Glutamatergic neuron (in vitro differentiated cells): ENCODE results near the gene PLEKHN1. TPM values are rescaled to one million over a fixed set of nuclear protein-coding genes. Genes with fewer than 3 reads are reported as not detected.
A peak's percentile ranks its signal among the peaks of the same experiment; 100 is the strongest.

Experiments
- DNase-seq: peaks from one replicate; pipeline ENCODE4 v3.0.0; 2022
- H3K27ac Mint-ChIP-seq: one replicate; pipeline ENCODE4 v1.8.0; 2020; ENCODE audit warnings: mild to moderate bottlenecking, mixed read lengths, inconsistent platforms; ENCODE audit not compliant: unreplicated experiment
- H3K27me3 Mint-ChIP-seq: one replicate; pipeline ENCODE4 v1.8.0; 2020; ENCODE audit warnings: mild to moderate bottlenecking, moderate library complexity, mixed read lengths, inconsistent platforms; ENCODE audit not compliant: unreplicated experiment
- H3K36me3 Mint-ChIP-seq: one replicate; pipeline ENCODE4 v1.8.0; 2020; ENCODE audit warnings: mild to moderate bottlenecking, mixed read lengths, inconsistent platforms; ENCODE audit not compliant: unreplicated experiment
- H3K4me1 Mint-ChIP-seq: one replicate; pipeline ENCODE4 v1.8.0; 2020; ENCODE audit warnings: mild to moderate bottlenecking, low read depth, mixed read lengths, inconsistent platforms; ENCODE audit not compliant: unreplicated experiment
- H3K4me3 Mint-ChIP-seq: one replicate; pipeline ENCODE4 v1.8.0; 2020; ENCODE audit warnings: mild to moderate bottlenecking, mixed read lengths, inconsistent platforms; ENCODE audit not compliant: unreplicated experiment
- H3K9me3 Mint-ChIP-seq: one replicate; pipeline ENCODE4 v1.8.0; 2020; ENCODE audit warnings: mild to moderate bottlenecking, moderate library complexity, mixed read lengths, inconsistent platforms; ENCODE audit not compliant: unreplicated experiment
- CTCF ChIP-seq: fragments of 200-600 bp; sonication (generic); IDR thresholded peaks from one replicate; pipeline ENCODE4 v1.5.0; 2021; ENCODE audit not compliant: partially characterized antibody, unreplicated experiment
- total RNA-seq: library from RNA; stranded (reverse); fragmentation: NEBNext Ultra II Directional; extraction: Animal tissue kit (Norgen Biotek cat#: 25700); gene quantifications from one replicate; pipeline ENCODE4 v1.2.1, GENCODE V29; 2021; ENCODE audit not compliant: unreplicated experiment

The PLEKHN1 gene
- total RNA-seq, 1 donor from 2014 or later: 0.29 TPM

GRCh38 chr1:1020000-1020404 is 53.7 kb downstream of the PLEKHN1 start, which contains the start of gene AGRN:
Gene AGRN (plus strand): TSS chr1:1020120. CDS start chr1:1020173, 53 bp downstream.
- no peak within 1 kb of the TSS for H3K27ac Mint-ChIP-seq
- H3K9me3 Mint-ChIP-seq: peaks cover 14% of the 10 kb centered on the region
- no peaks in the 10 kb centered on the region for H3K36me3 Mint-ChIP-seq
- peak; percentile 54 for DNase-seq
- peaks cover 14% of the 10 kb centered on the region for H3K4me1 Mint-ChIP-seq
- H3K4me3 Mint-ChIP-seq: peak within 1 kb of the TSS; percentile 85
- TF ChIP-seq CTCF: no peak
- peaks cover 7% of the 10 kb centered on the region for H3K27me3 Mint-ChIP-seq

- peak; percentile 57 for DNase-seq
These were observed 54.2 kb downstream of the PLEKHN1 start for GRCh38 chr1:1020415-1021009.

GRCh38 chr1:1021010-1021919 is 55.0 kb downstream of the PLEKHN1 start:
- H3K4me3 Mint-ChIP-seq: peak overlapping the region; percentile 85
- DNase-seq: peak; percentile 62
- no peak for TF ChIP-seq CTCF
- no peaks in the 10 kb centered on the region for H3K36me3 Mint-ChIP-seq
- H3K27ac Mint-ChIP-seq: peak overlapping the region; percentile 73
- peaks cover 15% of the 10 kb centered on the region for H3K4me1 Mint-ChIP-seq
- H3K27me3 Mint-ChIP-seq: peaks cover 7% of the 10 kb centered on the region
- H3K9me3 Mint-ChIP-seq: peaks cover 17% of the 10 kb centered on the region

More at GRCh38 chr1:1020415-1021009, 54.2 kb downstream of the PLEKHN1 start:
- peaks cover 7% of the 10 kb centered on the region for H3K27me3 Mint-ChIP-seq
- H3K4me1 Mint-ChIP-seq: peaks cover 12% of the 10 kb centered on the region
- peaks cover 14% of the 10 kb centered on the region for H3K9me3 Mint-ChIP-seq
- H3K27ac Mint-ChIP-seq: no peak overlapping the region
- H3K4me3 Mint-ChIP-seq: peak overlapping the region; percentile 85
- no peaks in the 10 kb centered on the region for H3K36me3 Mint-ChIP-seq
- no peak for TF ChIP-seq CTCF

- H3K9me3 Mint-ChIP-seq: peaks cover 17% of the 10 kb centered on the region
- peak; percentile 12 for DNase-seq
- no peaks in the 10 kb centered on the region for H3K36me3 Mint-ChIP-seq
- peaks cover 15% of the 10 kb centered on the region for H3K4me1 Mint-ChIP-seq
- H3K4me3 Mint-ChIP-seq: peak overlapping the region; percentile 85
- no peak overlapping the region for H3K27ac Mint-ChIP-seq
- H3K27me3 Mint-ChIP-seq: peaks cover 7% of the 10 kb centered on the region
- no peak for TF ChIP-seq CTCF
These were observed 55.6 kb downstream of the PLEKHN1 start for GRCh38 chr1:1021920-1022259.
